ENCODE measurements around the gene USP12.

The USP12 gene

DNA sequence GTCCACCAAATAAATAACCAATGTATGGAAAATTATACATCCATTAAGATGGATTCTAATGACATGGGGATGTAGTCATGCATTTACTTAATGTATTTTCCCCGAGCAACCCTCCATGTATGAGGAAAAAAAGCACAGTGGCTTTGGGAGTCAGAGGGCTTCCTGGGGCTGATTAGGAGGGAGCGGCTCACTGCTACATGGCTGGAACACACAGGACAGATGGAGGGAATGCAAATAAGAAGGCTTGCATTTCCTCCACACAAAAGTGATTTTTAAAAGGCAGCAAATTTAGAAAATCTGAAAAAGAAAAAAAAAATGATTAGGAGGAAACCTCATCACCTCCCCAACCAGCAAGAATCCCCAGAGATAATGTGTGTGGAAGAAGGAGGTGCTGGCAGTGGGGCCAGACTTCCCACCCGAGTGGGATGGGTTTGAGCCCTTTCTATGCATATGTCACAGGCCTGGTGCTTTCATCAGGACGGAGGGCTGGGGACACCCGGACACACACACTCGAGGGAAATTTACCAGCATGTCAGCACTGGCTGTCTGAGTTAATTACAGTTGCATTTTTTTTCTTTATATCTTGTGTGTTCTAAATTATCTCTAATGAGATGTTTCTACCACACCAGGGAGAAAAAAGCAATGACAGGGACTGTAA, 118.9 kb downstream of the USP12 start:
- H3K4me1 Mint-ChIP-seq (ENCODE audit: low read depth), result peaks cover 6% of the 10 kb centered on the region
- H3K9me3 Mint-ChIP-seq, result no peaks in the 10 kb centered on the region
- intact Hi-C loops (cut with micrococcal nuclease), result no loop called here
- H3K27me3 Mint-ChIP-seq, result no peaks in the 10 kb centered on the region
- no peak overlapping the region for H3K27ac Mint-ChIP-seq
- no peak overlapping the region for H3K4me3 Mint-ChIP-seq
- no peaks in the 10 kb centered on the region for H3K36me3 Mint-ChIP-seq (ENCODE audit: low read depth)

DNA sequence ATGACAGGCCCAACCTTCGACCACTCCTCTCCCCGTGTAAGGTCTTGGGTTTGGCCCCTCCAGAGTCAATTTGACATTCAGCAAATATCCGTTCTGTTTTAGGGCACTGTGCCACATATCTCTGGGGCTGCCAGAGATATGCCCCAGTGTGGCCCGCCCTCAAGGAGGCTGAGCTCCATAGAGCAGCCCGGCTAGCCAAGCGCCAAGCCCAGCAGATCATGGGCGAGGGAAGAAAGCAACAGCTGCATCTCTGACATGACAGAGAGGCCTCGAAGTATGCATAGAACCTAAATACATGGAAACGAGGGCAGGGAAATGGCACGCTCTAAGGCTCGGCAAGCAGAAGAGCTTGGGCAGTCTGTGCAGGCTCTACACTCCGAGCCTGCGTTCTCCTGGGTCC, 124.5 kb downstream of the USP12 start:
- Mint-ChIP-seq H3K9me3 (peaks cover 16% of the 10 kb centered on the region), H3K36me3 (ENCODE audit: low read depth) (no peaks in the 10 kb centered on the region), H3K4me3 (no peak overlapping the region), H3K4me1 (ENCODE audit: low read depth) (no peaks in the 10 kb centered on the region), H3K27ac (no peak overlapping the region), H3K27me3 (no peaks in the 10 kb centered on the region)
- intact Hi-C loops (cut with micrococcal nuclease), result no loop called here

DNA sequence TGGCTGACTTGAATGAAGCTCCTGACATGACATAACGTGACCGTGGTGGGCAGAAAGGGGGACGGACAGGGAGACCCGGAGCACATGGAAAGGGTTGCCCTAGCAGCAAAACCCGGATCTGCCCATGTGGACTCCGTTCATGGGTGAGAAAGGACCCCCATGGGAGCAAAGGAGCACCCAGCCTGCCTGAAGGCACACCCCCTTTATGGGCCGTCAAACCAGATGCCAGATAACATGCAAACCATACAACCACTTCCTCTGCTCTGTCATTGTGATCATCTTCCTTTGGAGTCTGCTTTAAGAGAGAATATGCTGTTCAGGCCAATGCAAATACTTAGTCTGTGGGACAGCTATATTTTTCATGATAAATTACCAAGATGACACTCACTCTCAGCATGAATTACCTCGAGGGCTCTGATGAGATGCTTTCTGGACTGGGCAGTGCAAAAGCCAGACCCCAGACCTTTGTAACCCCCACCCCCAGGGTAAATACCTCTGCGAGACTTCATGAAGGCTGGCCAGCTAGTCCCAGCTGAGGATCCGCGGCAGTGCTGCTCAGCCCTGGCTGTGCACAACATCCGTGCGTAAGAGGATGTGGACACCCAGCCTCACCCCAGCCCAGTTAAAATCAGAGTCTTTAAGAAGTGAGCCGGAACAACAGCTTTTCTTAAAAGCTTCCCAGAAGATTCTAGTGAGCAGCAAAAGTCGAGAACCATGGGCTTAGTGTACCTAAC, 126.6 kb downstream of the USP12 start:
- no peaks in the 10 kb centered on the region for H3K36me3 Mint-ChIP-seq (ENCODE audit: low read depth)
- no peak overlapping the region for H3K4me3 Mint-ChIP-seq
- H3K27ac Mint-ChIP-seq, result no peak overlapping the region

DNA sequence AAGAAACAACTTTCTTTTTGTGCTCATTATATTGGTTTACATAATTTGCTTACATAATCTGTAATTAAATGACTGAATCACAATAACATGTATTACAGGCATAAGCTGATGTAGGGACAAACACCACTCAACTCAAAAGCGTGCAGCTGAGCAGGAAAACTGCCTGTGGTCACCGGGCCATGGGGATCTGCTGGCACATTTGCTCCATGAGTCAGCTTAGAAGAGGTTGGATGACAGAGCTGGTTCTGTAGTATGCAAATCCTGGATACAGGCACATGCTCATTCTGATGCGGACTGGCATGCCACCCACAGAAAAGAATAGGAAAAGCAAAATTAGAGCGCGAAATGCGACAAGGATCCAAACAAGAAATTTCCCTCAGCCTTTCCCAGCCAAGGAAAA, 128.6 kb downstream of the USP12 start:
- no peaks in the 10 kb centered on the region for H3K27me3 Mint-ChIP-seq
- no peak overlapping the region for H3K27ac Mint-ChIP-seq
- H3K9me3 Mint-ChIP-seq, result peaks cover 16% of the 10 kb centered on the region
- no peaks in the 10 kb centered on the region for H3K36me3 Mint-ChIP-seq (ENCODE audit: low read depth)
- no peak overlapping the region for H3K4me3 Mint-ChIP-seq
- intact Hi-C loops (cut with micrococcal nuclease), result no loop called here
- no peaks in the 10 kb centered on the region for H3K4me1 Mint-ChIP-seq (ENCODE audit: low read depth)

More for the DNA sequence above, 126.6 kb downstream of the USP12 start:
- peaks cover 16% of the 10 kb centered on the region for H3K9me3 Mint-ChIP-seq
- intact Hi-C loops (cut with micrococcal nuclease), result no loop called here
- no peaks in the 10 kb centered on the region for H3K4me1 Mint-ChIP-seq (ENCODE audit: low read depth)
- no peaks in the 10 kb centered on the region for H3K27me3 Mint-ChIP-seq

DNA sequence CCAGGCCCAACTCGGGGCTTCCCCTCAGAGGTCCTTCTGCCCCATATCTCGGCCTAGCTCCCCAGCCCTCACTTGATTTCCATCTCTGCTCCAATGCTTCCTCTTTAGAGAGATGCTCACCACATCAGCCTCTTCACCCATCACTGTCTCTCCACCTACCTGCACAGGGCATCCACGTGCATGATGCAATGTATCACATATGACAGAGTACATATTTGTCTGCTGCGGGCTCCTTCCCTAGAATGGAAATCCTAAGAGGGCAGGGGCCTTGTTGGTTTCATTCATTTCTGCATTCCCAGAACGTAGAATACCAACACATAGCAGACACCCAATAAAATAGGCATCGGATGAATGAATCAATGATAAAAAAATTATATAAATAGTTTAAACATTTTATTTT, 130.3 kb downstream of the USP12 start:
- Mint-ChIP-seq H3K9me3 (peaks cover 16% of the 10 kb centered on the region), H3K4me3 (no peak overlapping the region), H3K4me1 (ENCODE audit: low read depth) (no peaks in the 10 kb centered on the region), H3K36me3 (ENCODE audit: low read depth) (no peaks in the 10 kb centered on the region), H3K27me3 (no peaks in the 10 kb centered on the region), H3K27ac (no peak overlapping the region)
- intact Hi-C loops (cut with micrococcal nuclease), result no loop called here

DNA sequence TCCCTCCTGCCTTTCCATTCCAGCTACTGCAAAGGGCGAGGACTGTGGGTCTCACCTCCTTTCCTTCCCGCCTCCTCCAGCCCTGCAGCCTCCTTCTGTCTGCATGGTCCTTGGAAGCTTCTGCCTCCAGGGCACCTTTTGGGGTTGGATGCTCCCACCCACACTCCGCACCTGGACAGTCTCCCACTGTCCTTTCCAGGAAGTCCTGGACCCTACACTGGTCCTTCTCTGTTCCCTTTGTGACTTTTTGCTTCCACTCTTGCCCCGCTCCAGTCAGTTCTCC, 130.8 kb downstream of the USP12 start:
- Mint-ChIP-seq H3K27me3 (no peaks in the 10 kb centered on the region), H3K9me3 (peaks cover 16% of the 10 kb centered on the region), H3K27ac (no peak overlapping the region), H3K4me3 (no peak overlapping the region), H3K36me3 (ENCODE audit: low read depth) (no peaks in the 10 kb centered on the region), H3K4me1 (ENCODE audit: low read depth) (no peaks in the 10 kb centered on the region)
- intact Hi-C loops (cut with micrococcal nuclease), result no loop called here

DNA sequence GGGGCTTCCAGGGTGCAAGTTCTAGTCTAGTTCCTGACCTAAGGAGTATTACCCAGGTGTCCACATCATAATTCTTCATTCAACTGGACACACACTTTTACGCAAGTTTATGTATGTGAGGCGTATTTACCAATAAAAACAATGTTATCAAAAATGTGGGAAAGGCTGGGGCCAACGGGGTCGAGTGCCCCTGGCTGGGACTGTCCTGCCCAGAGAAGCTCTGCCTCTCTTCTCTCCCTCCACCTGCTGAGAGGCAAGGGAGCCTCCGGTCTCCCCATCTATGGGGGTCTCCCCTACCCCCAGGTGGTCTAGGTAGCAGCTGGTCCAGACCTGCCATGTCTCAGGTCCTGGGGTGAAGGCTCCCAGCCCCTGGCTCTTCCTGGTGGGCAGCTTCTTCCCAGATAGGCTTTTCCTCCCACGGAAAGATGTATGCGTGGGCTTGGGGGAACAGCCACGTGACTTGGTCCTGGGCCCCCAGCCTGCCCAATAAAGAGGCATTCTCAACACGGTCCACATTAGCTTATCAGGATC, 132.4 kb downstream of the USP12 start:
- H3K27me3 Mint-ChIP-seq, result peaks cover 8% of the 10 kb centered on the region
- no peak overlapping the region for H3K4me3 Mint-ChIP-seq
- peaks cover 15% of the 10 kb centered on the region for H3K9me3 Mint-ChIP-seq
- no peaks in the 10 kb centered on the region for H3K36me3 Mint-ChIP-seq (ENCODE audit: low read depth)
- H3K27ac Mint-ChIP-seq, result no peak overlapping the region
- intact Hi-C loops (cut with micrococcal nuclease), result no loop called here
- H3K4me1 Mint-ChIP-seq (ENCODE audit: low read depth), result peaks cover 8% of the 10 kb centered on the region

DNA sequence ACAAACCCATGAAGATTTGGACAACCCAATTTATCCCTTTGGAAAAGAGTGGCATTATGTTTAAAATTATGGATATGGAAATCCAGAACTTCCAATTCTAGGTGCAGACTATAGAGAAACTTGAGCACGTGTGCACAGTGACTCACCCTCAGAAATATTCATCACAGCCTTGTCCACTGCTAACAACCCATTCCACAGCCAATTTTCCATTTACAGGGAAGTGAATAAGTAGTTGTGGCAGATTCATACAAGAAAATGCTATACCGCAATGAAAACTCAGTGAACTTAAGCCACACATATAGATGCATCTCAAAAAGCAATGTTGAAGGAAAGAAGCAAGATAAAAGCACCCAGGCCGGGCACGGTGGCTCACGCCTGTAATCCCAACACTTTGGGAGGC, 133.3 kb downstream of the USP12 start:
- Mint-ChIP-seq H3K4me1 (ENCODE audit: low read depth) (peaks cover 8% of the 10 kb centered on the region), H3K36me3 (ENCODE audit: low read depth) (no peaks in the 10 kb centered on the region), H3K4me3 (no peak overlapping the region), H3K9me3 (peaks cover 6% of the 10 kb centered on the region), H3K27ac (no peak overlapping the region), H3K27me3 (peaks cover 8% of the 10 kb centered on the region)
- intact Hi-C loops (cut with micrococcal nuclease), result no loop called here

DNA sequence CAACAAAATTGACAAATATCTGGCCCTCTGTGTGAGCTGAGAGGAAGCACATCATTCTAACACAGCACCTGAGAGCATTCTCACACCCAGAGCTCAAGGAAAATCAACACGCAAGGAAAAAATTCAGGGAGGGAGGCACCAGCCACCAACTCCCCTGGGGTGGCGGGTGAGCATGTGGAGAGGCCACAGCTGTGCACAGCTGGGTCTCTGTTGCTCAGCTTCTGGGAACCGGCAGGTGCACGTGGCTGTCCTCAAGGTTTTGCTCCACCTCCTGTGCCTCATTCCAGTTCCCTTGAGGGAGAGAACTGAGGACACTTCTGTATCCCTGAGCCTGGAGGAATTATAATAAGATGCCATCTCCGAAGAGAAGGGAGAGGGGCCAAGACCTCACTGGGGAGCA, 134.0 kb downstream of the USP12 start:
- peaks cover 8% of the 10 kb centered on the region for H3K27me3 Mint-ChIP-seq
- H3K36me3 Mint-ChIP-seq (ENCODE audit: low read depth), result no peaks in the 10 kb centered on the region
- peaks cover 8% of the 10 kb centered on the region for H3K4me1 Mint-ChIP-seq (ENCODE audit: low read depth)
- intact Hi-C loops (cut with micrococcal nuclease), result no loop called here
- H3K4me3 Mint-ChIP-seq, result no peak overlapping the region
- H3K9me3 Mint-ChIP-seq, result no peaks in the 10 kb centered on the region
- no peak overlapping the region for H3K27ac Mint-ChIP-seq

DNA sequence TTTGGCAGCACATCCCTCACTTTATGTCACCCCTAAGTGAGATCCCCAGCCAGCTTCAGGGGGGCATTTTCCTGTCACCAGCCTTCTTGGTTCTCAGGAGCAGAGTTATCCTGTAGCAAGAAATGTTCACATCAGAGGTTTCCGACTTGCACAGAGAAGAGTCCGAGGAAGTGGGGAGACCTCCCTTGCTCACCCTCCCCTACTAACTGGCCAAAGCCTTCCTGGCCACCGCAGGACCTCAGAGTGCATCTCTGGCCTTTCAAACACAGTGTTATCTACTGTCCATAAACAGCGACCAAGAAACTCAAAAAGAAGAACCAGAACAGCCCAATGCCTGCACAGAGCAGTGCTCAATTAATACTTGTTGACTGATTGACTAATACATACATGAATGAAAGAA, 134.4 kb downstream of the USP12 start:
- intact Hi-C loops (cut with micrococcal nuclease), result no loop called here
- Mint-ChIP-seq H3K9me3 (no peaks in the 10 kb centered on the region), H3K27me3 (peaks cover 8% of the 10 kb centered on the region), H3K4me3 (no peak overlapping the region), H3K36me3 (ENCODE audit: low read depth) (no peaks in the 10 kb centered on the region), H3K4me1 (ENCODE audit: low read depth) (peaks cover 8% of the 10 kb centered on the region), H3K27ac (no peak overlapping the region)

DNA sequence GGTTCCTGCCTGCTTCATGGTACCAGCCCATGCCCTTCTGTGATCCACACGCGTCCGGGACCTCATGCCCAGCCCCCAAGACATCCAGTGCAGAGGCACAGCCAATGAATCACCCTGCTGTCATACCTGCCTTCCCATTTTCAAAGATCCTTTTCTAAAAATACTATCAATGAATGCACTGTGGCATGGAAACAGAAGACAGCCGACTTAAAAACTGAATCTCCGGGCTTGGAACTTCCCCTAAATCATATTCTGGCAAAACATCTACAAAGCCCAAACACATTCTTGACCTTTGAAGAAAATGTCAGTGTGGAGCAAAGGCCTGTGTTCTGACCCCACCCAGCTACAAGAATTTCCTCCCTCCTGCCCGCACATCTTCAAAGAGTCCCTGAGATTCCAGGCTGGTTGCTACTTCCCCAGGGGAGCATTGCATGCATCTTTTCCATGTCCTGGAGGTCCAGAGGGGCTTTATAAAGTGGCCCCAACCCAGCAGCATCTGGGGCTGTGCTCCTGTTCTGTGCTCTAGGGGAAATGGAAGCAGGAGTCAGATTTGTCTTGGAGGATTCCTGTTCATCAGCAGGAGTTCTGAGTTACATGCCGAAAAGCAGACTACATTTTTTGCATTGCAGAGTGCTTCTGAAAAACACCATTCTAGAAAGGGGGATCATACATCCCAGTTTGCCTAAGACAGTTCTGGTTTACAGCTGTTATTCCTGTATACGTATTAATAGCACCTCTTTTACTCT, 135.2 kb downstream of the USP12 start:
- H3K36me3 Mint-ChIP-seq (ENCODE audit: low read depth), result no peaks in the 10 kb centered on the region
- no peak overlapping the region for H3K4me3 Mint-ChIP-seq
- peaks cover 8% of the 10 kb centered on the region for H3K27me3 Mint-ChIP-seq
- H3K27ac Mint-ChIP-seq, result no peak overlapping the region
- no peaks in the 10 kb centered on the region for H3K9me3 Mint-ChIP-seq
- intact Hi-C loops (cut with micrococcal nuclease), result no loop called here
- peaks cover 8% of the 10 kb centered on the region for H3K4me1 Mint-ChIP-seq (ENCODE audit: low read depth)

DNA sequence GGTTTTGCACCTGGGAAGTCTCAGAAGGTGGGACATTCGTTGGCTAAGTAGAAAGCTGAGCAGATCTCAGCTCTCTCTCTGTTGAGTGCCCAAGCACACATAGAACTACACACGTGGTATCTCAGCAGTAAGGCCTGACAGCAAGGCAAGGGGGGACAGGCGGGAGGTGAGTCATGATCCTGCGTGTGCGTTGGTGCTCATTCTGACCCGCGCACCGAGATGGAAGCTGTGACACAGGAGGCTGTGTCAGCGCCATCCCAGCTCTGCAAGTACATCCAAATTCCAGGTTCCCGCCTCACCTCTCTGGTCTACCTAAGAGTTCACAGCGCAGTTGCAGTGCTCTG, 135.7 kb downstream of the USP12 start:
- intact Hi-C loops (cut with micrococcal nuclease), result no loop called here
- H3K4me1 Mint-ChIP-seq (ENCODE audit: low read depth), result peaks cover 8% of the 10 kb centered on the region
- peaks cover 8% of the 10 kb centered on the region for H3K27me3 Mint-ChIP-seq
- no peaks in the 10 kb centered on the region for H3K36me3 Mint-ChIP-seq (ENCODE audit: low read depth)
- no peak overlapping the region for H3K27ac Mint-ChIP-seq
- no peak overlapping the region for H3K4me3 Mint-ChIP-seq
- no peaks in the 10 kb centered on the region for H3K9me3 Mint-ChIP-seq

DNA sequence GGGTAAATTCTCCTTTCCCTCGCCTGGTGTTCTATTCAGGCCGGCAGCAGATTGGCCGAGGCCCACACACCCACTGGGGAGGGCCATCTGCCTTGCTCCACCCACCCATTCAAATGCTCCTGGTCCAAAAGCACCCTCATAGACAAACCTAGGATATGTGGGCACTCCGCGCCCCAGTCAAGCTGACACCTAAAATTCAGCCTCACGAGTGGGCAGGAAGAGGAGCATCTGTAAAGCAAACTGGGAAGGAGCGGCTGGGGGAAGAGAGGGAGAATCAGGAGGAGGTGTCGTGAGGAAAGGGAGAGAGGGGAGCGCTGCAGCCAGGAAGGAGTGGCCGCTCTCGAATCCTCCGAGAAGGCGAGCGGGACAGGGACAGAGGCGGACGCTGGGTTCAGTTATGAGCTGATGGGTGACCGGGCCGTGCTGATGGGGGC, 136.9 kb downstream of the USP12 start:
- H3K4me3 Mint-ChIP-seq, result peak overlapping the region; percentile 49
- H3K4me1 Mint-ChIP-seq (ENCODE audit: low read depth), result peaks cover 8% of the 10 kb centered on the region
- H3K27me3 Mint-ChIP-seq, result peaks cover 8% of the 10 kb centered on the region
- H3K36me3 Mint-ChIP-seq (ENCODE audit: low read depth), result no peaks in the 10 kb centered on the region
- no peaks in the 10 kb centered on the region for H3K9me3 Mint-ChIP-seq
- intact Hi-C loops (cut with micrococcal nuclease), result no loop called here
- H3K27ac Mint-ChIP-seq, result no peak overlapping the region

DNA sequence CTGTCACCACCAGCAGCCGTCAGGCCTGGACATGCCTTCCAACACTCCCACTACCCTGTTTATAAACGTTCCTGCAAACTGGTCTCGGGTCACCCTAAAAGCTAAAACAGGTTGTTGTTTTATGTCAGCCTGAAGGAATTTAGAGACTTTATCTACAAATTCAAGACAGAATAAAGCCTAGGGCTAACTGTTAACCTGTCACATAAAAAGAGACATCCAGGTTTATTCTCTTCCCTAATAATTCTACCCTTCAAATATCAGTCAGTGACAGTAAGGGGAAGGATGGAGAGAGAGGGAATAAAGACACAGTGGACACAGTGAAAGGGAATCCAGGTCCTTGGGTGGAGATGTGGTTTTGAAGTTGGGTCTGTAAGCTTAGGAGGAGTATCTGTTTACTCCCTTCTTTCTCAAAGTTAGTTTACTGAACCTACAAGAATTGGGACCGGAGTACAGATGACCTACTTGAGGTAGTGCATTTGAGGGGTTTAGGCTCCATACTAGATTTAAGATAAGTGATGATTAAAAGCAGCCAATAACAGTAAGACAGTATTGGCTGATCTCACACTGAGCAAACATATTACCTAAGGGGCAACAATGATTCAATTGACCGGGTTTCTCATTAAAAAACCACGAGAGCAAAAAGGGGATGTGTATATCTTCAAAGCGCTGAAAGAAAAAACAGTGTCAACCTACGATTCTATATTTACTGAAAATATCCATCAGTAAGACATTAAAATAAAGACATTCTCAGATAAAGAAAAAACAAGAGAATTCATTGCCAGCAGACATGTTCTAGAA, 142.7 kb downstream of the USP12 start:
- Mint-ChIP-seq H3K9me3 (no peaks in the 10 kb centered on the region), H3K27ac (no peak overlapping the region), H3K4me1 (ENCODE audit: low read depth) (no peaks in the 10 kb centered on the region), H3K36me3 (ENCODE audit: low read depth) (no peaks in the 10 kb centered on the region), H3K27me3 (peaks cover 2% of the 10 kb centered on the region), H3K4me3 (no peak overlapping the region)
- intact Hi-C loops (cut with micrococcal nuclease), result no loop called here

Measured in dendritic cell treated with granulocyte-macrophage colony-stimulating factor and Interleukin-4, amounts not matched to agents 40 ng/mL and 50 ng/mL, for 4 days (primary cell).